Fibroblast of lung (primary cell): ENCODE results near the gene SLC17A5. TPM values are rescaled to one million over a fixed set of nuclear protein-coding genes. Genes with fewer than 3 reads are reported as not detected.
A peak's percentile ranks its signal among the peaks of the same experiment; 100 is the strongest.
"Not testable (repeated sequence)": the region's sequence is repeated elsewhere in the genome, so short reads cannot be mapped to it uniquely, and the experiment has no call there.

ENCODE experiments used
- DNase-seq, 2 donors: peaks; one replicate each; pipeline versions ENCODE4 v3.0.0 to v3.0.0-alpha.2; 2010; ENCODE audit warnings: low read depth in 2 of 2
- H2AFZ ChIP-seq: 2 replicates; pipeline ENCODE4 v1.5.1; 2012; ENCODE audit warnings: low read length, control low read depth, inconsistent platforms
- H3K27ac ChIP-seq: 2 replicates; pipeline ENCODE4 v1.5.1; 2011; ENCODE audit warnings: low read length, control low read depth; ENCODE audit not compliant: insufficient read depth
- H3K27me3 ChIP-seq: 2 replicates; pipeline ENCODE4 v1.5.1; 2011; ENCODE audit warnings: mild to moderate bottlenecking, low read length; ENCODE audit not compliant: control insufficient read depth, insufficient read depth
- H3K36me3 ChIP-seq: 2 replicates; pipeline ENCODE4 v1.5.1; 2011; ENCODE audit warnings: low read length; ENCODE audit not compliant: control insufficient read depth, insufficient read depth
- H3K4me1 ChIP-seq: 2 replicates; pipeline ENCODE4 v1.5.1; 2011; ENCODE audit warnings: low read length; ENCODE audit not compliant: control insufficient read depth, insufficient read depth; ENCODE audit errors: extremely low read depth
- H3K4me2 ChIP-seq: 2 replicates; pipeline ENCODE4 v1.5.1; 2011; ENCODE audit warnings: low read length, control low read depth; ENCODE audit not compliant: insufficient read depth; ENCODE audit errors: extremely low read depth
- H3K4me3 ChIP-seq, 4 experiments: fragments of 200-600 bp in 1 of 4; sonication (generic) in 1 of 4; replicated peaks in 1 of 4; 2 replicates each; pipeline ENCODE4 v1.5.1; 2011 to 2016; ENCODE audit warnings: low read length in 4 of 4, low read depth in 3 of 4, mild to moderate bottlenecking in 3 of 4, control low read depth in 2 of 4, inconsistent platforms in 1 of 4, mixed read lengths in 1 of 4; ENCODE audit not compliant: insufficient read depth in 1 of 4; ENCODE audit errors: control extremely low read depth in 1 of 4
- H3K79me2 ChIP-seq: 2 replicates; pipeline ENCODE4 v1.5.1; 2012; ENCODE audit warnings: mild to moderate bottlenecking, low read length, inconsistent platforms; ENCODE audit not compliant: control insufficient read depth, insufficient read depth
- H3K9ac ChIP-seq: 2 replicates; pipeline ENCODE4 v1.5.1; 2011; ENCODE audit warnings: mild to moderate bottlenecking, low read length, control low read depth; ENCODE audit not compliant: insufficient read depth
- H3K9me3 ChIP-seq: 2 replicates; pipeline ENCODE4 v1.5.1; 2012; ENCODE audit warnings: low read depth, low read length; ENCODE audit not compliant: control insufficient read depth, insufficient read depth
- H4K20me1 ChIP-seq: 2 replicates; pipeline ENCODE4 v1.5.1; 2011; ENCODE audit warnings: low read length; ENCODE audit not compliant: control insufficient read depth, insufficient read depth; ENCODE audit errors: extremely low read depth
- EZH2 ChIP-seq: IDR thresholded peaks from 2 replicates; pipeline ENCODE4 v1.5.1; 2012; ENCODE audit warnings: low read length, control low read depth, mild to moderate bottlenecking; ENCODE audit errors: missing control alignments
- polyA plus RNA-seq, 2 donors: library from polyadenylated mRNA; depleted of rRNA in 1 of 2; stranded (reverse) in 1 of 2; unstranded in 1 of 2; fragments of >200 nt; gene quantifications; 2 replicates each; pipeline ENCODE4 v1.2.1, GENCODE V29; 2011 to 2012; ENCODE audit warnings: missing spikeins in 1 of 2
- total RNA-seq: library from RNA; depleted of rRNA; stranded (reverse); fragments of >200 nt; gene quantifications from 2 replicates; pipeline ENCODE4 v1.2.1, GENCODE V29; 2014
- TF ChIP-seq, protein P1 (sequence below), 2 donors: IDR thresholded peaks in 1 of 2; conservative IDR thresholded peaks in 1 of 2; 1 replicate in 1 of 2; 2 replicates in 1 of 2; pipeline ENCODE4 v1.5.1; 2011 to 2012; ENCODE audit warnings: low read length in 2 of 2, control low read depth in 1 of 2, inconsistent platforms in 1 of 2, low read depth in 1 of 2, mild to moderate bottlenecking in 1 of 2

The SLC17A5 gene
- total and polyA plus RNA-seq, 2 donors (not counting 1 experiment from before 2014, with no cell fraction given) = 39.3 to 56.8 TPM

DNA sequence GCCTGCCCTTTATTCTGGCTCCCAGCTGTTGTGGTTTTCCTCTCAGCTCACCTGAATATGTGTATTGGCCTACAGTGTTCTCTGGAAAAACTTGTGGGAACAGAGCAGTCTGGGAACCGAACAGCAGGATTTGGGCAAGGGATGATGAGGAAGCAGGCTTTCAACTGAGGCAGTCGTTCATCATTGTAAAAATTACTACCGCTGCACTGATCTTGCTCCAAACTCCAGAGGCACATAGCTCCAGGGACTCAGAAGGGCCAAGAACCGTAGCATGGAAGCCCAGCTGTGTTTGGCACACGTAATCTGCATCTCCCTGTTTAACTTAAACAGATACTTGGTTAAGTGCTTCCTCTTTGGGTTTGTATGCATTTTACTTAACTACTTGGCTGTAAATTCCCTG is 84.7 kb downstream of the SLC17A5 start:
- H3K9me3 ChIP-seq = no peaks in the 10 kb centered on the region
- TF ChIP-seq, protein P1, sequence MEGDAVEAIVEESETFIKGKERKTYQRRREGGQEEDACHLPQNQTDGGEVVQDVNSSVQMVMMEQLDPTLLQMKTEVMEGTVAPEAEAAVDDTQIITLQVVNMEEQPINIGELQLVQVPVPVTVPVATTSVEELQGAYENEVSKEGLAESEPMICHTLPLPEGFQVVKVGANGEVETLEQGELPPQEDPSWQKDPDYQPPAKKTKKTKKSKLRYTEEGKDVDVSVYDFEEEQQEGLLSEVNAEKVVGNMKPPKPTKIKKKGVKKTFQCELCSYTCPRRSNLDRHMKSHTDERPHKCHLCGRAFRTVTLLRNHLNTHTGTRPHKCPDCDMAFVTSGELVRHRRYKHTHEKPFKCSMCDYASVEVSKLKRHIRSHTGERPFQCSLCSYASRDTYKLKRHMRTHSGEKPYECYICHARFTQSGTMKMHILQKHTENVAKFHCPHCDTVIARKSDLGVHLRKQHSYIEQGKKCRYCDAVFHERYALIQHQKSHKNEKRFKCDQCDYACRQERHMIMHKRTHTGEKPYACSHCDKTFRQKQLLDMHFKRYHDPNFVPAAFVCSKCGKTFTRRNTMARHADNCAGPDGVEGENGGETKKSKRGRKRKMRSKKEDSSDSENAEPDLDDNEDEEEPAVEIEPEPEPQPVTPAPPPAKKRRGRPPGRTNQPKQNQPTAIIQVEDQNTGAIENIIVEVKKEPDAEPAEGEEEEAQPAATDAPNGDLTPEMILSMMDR (conservative IDR thresholded peaks at IDR 0.05 in 1 of 2, IDR thresholded peaks at IDR 0.05 in 1 of 2; ENCODE audit: low read depth in 1 of 2, low read length in 2 of 2) = no peak
- no peak for TF ChIP-seq EZH2
- no peaks in the 10 kb centered on the region for H3K36me3 ChIP-seq
- no peaks in the 10 kb centered on the region for H3K27me3 ChIP-seq
- no peaks in the 10 kb centered on the region for H4K20me1 ChIP-seq
- no peak overlapping the region for H3K4me3 ChIP-seq
- no peak overlapping the region for H3K4me2 ChIP-seq
- H3K4me1 ChIP-seq = peaks cover 4% of the 10 kb centered on the region
- DNase-seq = no peak
- no peaks in the 10 kb centered on the region for H3K79me2 ChIP-seq
- no peak overlapping the region for H3K27ac ChIP-seq
- no peak overlapping the region for H3K9ac ChIP-seq
- no peak overlapping the region for H2AFZ ChIP-seq

DNA sequence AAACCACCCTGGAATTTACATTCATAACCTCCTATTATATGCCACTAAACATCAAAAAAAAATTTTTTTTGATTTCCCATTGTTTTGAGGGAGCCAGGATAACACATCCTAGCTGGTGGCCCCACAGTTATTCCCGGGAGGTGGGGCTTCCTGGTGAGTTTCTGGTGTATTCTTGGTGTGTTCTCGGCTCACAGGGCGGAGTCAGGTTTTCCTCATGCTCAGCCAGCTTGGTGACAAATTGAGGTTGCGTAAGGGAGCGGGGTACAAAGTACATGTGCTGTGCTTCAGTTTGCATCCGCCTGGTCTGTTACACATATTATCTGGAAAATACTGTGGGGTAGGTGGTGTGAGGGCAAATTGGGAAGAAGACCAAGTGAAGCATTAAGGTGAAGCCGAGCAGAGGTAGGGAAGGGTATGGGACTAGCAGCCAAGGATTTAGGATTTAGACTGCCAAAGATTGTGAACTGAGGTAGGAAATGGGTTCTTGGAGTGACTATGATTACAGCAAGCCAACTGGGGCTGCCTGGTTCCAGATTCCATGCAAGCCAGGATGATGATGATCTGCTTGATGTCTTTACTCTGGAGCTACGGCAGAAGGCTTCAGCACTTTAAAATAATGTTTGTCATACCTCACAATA is 86.7 kb downstream of the SLC17A5 start:
- no peak for TF ChIP-seq EZH2
- TF ChIP-seq, protein P1 (conservative IDR thresholded peaks at IDR 0.05 in 1 of 2, IDR thresholded peaks at IDR 0.05 in 1 of 2; ENCODE audit: low read depth in 1 of 2, low read length in 2 of 2) = no peak
- Histone ChIP-seq H2AFZ (no peak overlapping the region), H3K4me2 (no peak overlapping the region), H3K27me3 (no peaks in the 10 kb centered on the region), H3K79me2 (no peaks in the 10 kb centered on the region), H4K20me1 (no peaks in the 10 kb centered on the region), H3K9me3 (no peaks in the 10 kb centered on the region), H3K27ac (no peak overlapping the region), H3K4me3 (no peak overlapping the region), H3K4me1 (peaks cover 4% of the 10 kb centered on the region), H3K9ac (no peak overlapping the region), H3K36me3 (no peaks in the 10 kb centered on the region)
- DNase-seq = peak; percentile 27 to 85

DNA sequence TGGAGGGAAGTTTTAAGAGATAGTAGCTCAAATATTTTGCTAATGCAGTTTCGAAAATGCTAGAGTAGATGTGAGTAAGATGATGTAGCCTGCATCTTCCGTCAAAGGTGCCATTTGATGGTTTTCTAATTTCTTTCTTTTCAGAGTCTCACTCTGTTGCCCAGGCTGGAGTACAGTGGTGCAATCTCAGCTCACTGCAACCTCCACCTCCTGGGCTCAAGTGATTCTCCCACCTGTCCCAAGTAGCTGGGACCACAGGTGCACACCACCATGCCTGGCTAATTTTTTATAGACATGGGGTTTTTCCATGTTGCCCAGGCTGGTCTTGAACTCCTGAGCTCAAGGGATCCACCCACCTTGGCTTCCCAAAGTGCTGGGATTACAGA is 87.3 kb downstream of the SLC17A5 start:
- not testable (repeated sequence) for H3K4me1 ChIP-seq, H3K36me3 ChIP-seq, H3K27ac ChIP-seq, H3K4me3 ChIP-seq, H3K79me2 ChIP-seq, H3K9me3 ChIP-seq, H2AFZ ChIP-seq, H4K20me1 ChIP-seq, H3K4me2 ChIP-seq, H3K9ac ChIP-seq, H3K27me3 ChIP-seq, DNase-seq
